ENCODE measurements around the gene ARHGAP44.

DNA sequence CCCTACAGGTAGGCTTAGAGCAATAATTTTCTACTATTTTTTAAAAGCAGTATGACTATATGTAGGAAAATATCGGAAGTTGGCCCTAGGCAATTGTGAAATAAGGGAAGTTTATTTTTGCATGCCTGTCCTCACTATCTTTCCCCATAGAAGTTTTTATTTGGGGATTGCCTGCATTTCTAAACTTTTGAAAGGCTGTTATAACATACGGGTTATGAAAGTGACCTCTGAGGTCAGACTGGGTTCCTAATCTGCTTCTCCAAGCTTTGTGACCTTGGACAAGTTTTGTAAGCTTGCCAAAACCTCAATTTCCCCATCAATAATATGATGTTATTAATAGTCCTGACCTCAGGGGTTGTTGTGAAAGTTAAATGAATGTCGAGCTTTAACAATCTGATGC, 67.1 kb downstream of the ARHGAP44 start:
- TF ChIP-seq, protein P1, sequence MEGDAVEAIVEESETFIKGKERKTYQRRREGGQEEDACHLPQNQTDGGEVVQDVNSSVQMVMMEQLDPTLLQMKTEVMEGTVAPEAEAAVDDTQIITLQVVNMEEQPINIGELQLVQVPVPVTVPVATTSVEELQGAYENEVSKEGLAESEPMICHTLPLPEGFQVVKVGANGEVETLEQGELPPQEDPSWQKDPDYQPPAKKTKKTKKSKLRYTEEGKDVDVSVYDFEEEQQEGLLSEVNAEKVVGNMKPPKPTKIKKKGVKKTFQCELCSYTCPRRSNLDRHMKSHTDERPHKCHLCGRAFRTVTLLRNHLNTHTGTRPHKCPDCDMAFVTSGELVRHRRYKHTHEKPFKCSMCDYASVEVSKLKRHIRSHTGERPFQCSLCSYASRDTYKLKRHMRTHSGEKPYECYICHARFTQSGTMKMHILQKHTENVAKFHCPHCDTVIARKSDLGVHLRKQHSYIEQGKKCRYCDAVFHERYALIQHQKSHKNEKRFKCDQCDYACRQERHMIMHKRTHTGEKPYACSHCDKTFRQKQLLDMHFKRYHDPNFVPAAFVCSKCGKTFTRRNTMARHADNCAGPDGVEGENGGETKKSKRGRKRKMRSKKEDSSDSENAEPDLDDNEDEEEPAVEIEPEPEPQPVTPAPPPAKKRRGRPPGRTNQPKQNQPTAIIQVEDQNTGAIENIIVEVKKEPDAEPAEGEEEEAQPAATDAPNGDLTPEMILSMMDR (conservative IDR thresholded peaks at IDR 0.05; ENCODE audit: low read length) = no peak
- TF ChIP-seq EZH2phosphoT487 (IDR thresholded peaks at IDR 0.05; ENCODE audit: borderline replicate concordance) = no peak
